H1 (cell line): Measurements from ENCODE around the gene PGBD4. TPM values are rescaled to one million over a fixed set of nuclear protein-coding genes. Genes with fewer than 3 reads are reported as not detected.

Source experiments
- HDAC2 ChIP-seq, 2 experiments: fragments of 300-600 bp in 1 of 2; sonication (generic) in 1 of 2; IDR thresholded peaks; 2 replicates each; pipeline ENCODE4 v1.6.1; 2011 to 2012; ENCODE audit warnings: low read depth in 2 of 2, low read length in 2 of 2, mild to moderate bottlenecking in 2 of 2, moderate library complexity in 2 of 2, borderline replicate concordance in 1 of 2, inconsistent platforms in 1 of 2
- polyA plus RNA-seq, 7 experiments: library from polyadenylated mRNA; depleted of rRNA in 3 of 7; stranded (reverse) in 5 of 7; unstranded in 2 of 7; fragments of >200 nt in 5 of 7; fragments of 200-250 nt in 2 of 7; gene quantifications; 1 replicate in 5 of 7; 2 replicates in 1 of 7; 4 replicates in 1 of 7; pipeline versions ENCODE4 v1.2.1 to v1.2.3, GENCODE V29; 2011 to 2013; ENCODE audit warnings: missing spikeins in 2 of 7, mixed read lengths in 2 of 7
- total RNA-seq: library from RNA; stranded (reverse); fragmentation: NEBNext Ultra II Directional; extraction: Animal tissue kit (Norgen Biotek cat#: 25700); gene quantifications from 2 replicates; pipeline ENCODE4 v1.2.1, GENCODE V29; 2021

The PGBD4 gene
- total and polyA plus RNA-seq, 2 of the 8 experiments (the other 6 are each of a cell fraction or from before 2014, with no cell fraction given): 0.68 to 0.76 TPM

GRCh38 chr15:34065941-34066340, 35.9 kb upstream of the PGBD4 start (continued):
- TF ChIP-seq HDAC2 (IDR thresholded peaks at IDR 0.05; ENCODE audit: borderline replicate concordance in 1 of 2, low read depth in 2 of 2, low read length in 2 of 2): no peak
